Coronary artery (tissue), 2 donors: Measurements from ENCODE around the gene CHN2.
A peak's percentile ranks its signal among the peaks of the same experiment; 100 is the strongest.

Experiments used
- DNase-seq: peaks from one replicate; pipeline ENCODE4 v3.0.0-alpha.2; 2017; ENCODE audit warnings: low spot score
- H3K27ac ChIP-seq, 2 donors: fragments of 200-600 bp; sonication (generic); one replicate each; pipeline ENCODE4 v1.5.1; 2016 to 2019
- H3K4me3 ChIP-seq: fragments of 200-600 bp; sonication (generic); 2 replicates; pipeline ENCODE4 v1.5.1; 2016; ENCODE audit warnings: mild to moderate bottlenecking, moderate library complexity
- TF ChIP-seq, protein P1 (sequence below): fragments of 200-600 bp; sonication (generic); IDR thresholded peaks from one replicate; pipeline ENCODE4 v1.5.1; 2019; ENCODE audit warnings: antibody characterized with exemption

CHN2 gene

GRCh38 chr7:29405891-29406290 is 211.3 kb downstream of the CHN2 start:
- Histone ChIP-seq H3K4me3 (no peak overlapping the region), H3K27ac (no peak overlapping the region)
- no peak for DNase-seq
- TF ChIP-seq, protein P1, sequence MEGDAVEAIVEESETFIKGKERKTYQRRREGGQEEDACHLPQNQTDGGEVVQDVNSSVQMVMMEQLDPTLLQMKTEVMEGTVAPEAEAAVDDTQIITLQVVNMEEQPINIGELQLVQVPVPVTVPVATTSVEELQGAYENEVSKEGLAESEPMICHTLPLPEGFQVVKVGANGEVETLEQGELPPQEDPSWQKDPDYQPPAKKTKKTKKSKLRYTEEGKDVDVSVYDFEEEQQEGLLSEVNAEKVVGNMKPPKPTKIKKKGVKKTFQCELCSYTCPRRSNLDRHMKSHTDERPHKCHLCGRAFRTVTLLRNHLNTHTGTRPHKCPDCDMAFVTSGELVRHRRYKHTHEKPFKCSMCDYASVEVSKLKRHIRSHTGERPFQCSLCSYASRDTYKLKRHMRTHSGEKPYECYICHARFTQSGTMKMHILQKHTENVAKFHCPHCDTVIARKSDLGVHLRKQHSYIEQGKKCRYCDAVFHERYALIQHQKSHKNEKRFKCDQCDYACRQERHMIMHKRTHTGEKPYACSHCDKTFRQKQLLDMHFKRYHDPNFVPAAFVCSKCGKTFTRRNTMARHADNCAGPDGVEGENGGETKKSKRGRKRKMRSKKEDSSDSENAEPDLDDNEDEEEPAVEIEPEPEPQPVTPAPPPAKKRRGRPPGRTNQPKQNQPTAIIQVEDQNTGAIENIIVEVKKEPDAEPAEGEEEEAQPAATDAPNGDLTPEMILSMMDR, result no peak

DNA sequence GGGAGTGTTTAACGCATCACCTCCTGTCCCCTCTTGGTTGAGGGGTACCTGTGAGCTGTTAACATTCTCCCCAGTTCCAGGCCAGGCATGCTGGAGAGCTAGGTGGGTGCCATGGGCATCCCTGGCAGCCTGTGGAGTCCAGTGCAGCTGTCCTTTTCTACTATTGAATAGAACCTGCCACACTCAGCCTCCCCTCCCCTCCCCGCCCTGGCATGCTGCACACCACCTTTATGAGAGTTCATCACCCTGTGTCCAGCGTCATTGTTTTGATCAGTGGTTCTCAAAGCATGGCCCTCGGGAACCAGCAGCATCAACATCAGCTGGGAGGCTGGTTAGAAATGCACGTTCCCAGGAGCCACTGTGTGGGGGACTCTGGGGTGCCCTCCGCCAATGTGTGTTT is 211.8 kb downstream of the CHN2 start:
- no peak overlapping the region for H3K27ac ChIP-seq
- TF ChIP-seq, protein P1, result no peak
- H3K4me3 ChIP-seq, result no peak overlapping the region
- no peak for DNase-seq

- no peak for DNase-seq
- no peak overlapping the region for H3K4me3 ChIP-seq
- TF ChIP-seq, protein P1, result peak; percentile 47
- no peak overlapping the region for H3K27ac ChIP-seq
These were observed 214.3 kb downstream of the CHN2 start for GRCh38 chr7:29408841-29409243.

GRCh38 chr7:29410996-29411395 is 216.4 kb downstream of the CHN2 start:
- H3K4me3 ChIP-seq, result no peak overlapping the region
- no peak overlapping the region for H3K27ac ChIP-seq
- TF ChIP-seq, protein P1, result no peak
- DNase-seq, result no peak

GRCh38 chr7:29412912-29413311 is 218.3 kb downstream of the CHN2 start:
- Histone ChIP-seq H3K4me3 (no peak overlapping the region), H3K27ac (no peak overlapping the region)
- DNase-seq, result no peak
- TF ChIP-seq, protein P1, result no peak

DNA sequence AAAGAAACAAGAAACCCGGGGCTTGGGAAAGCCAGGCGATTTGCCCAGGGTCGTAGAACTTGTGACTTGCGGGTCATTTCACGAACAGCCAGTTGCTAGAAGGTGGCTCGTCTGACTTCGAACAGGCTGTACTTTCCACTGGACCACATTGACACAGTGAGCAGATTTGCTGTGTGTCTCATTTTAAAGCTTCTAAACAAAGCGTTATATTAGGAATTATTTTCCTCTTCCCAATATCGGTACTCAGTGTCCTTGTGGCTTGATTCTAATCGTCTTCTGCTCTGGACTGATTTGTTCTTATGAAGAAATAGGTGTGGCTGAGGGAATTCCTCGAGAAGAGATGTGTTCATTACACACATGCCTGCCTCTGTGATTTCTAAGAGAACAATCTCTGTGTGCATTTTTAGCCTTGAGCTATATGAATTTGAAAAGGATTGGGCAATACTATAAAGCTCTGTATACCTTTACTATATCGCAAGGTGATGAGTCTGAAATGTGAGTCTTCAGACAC is 219.1 kb downstream of the CHN2 start:
- TF ChIP-seq, protein P1, result no peak
- DNase-seq, result no peak
- no peak overlapping the region for H3K4me3 ChIP-seq
- no peak overlapping the region for H3K27ac ChIP-seq

DNA sequence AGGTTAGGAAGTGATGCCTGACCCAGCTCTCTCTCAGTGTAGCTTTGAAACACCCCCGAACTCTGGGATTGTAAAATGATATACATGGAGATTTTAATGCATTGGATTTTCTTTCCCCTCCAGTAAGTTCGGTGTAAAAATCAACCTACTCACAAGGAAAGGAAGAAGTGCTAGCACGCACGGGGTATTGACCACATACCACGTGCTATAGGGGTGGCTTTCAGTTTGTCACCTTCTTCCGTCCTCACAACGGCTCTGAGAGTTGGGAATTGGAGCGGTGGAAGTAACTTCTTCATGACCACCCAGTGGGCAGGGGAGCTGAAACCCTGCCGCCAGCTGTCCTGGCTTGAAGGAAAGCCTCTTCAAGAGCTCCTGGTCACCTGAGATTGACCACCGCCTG is 219.6 kb downstream of the CHN2 start:
- no peak overlapping the region for H3K4me3 ChIP-seq
- TF ChIP-seq, protein P1, result no peak
- no peak overlapping the region for H3K27ac ChIP-seq
- no peak for DNase-seq
